DMS153 treated with DMSO at 0.1 percent for 48 hours (cell line): ENCODE data around the gene NTNG2.
A peak's percentile ranks its signal among the peaks of the same experiment; 100 is the strongest.
"Not testable (repeated sequence)": the region's sequence is repeated elsewhere in the genome, so short reads cannot be mapped to it uniquely, and the experiment has no call there.

Experiments
- DNase-seq: peaks from one replicate; lab custom pipeline; 2025; ENCODE audit not compliant: unreplicated experiment; lab: John Stamatoyannopoulos, UW

Gene NTNG2

DNA sequence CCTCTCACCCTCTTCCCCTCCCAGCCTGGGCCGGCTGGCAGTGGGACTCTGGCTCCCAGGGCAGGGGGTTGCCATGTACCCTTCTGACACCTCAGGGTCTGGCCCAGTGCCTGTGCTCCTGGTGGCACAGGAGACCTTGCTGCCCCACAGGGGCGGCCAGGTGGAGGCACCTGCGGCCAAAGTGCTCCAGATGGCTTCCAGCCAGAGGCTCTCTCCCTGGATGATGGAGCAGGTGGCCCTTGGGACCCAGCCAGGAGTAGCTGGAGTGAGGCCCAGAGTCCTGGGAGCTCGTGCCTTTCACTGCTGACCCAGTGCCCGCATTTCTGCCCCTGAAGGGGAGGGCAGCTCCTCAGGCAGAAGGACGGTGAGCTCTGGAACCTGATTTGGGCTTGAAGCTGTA lies 87.3 kb downstream of the NTNG2 start:
- no peak for DNase-seq

DNA sequence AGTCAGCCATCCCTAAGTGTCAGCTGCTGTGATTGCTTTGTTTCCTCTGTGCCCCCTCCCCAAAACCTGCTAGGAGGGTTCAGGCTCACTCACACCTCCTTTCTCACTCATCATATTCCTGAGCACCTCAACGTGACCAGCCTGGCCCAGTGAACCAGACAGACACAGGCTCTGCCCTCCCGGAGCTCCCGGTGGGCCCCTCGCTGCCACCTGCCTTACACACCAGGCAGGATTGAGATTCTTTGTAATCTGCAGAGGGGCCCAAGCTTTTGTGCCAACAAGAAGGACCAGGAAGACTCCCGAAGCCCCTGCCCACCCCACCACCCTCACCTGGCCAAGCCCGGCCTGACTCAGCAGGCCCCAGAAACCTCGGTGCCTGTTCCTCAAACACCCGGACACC lies 87.8 kb downstream of the NTNG2 start:
- DNase-seq, result no peak

GRCh38 chr9:132250324-132251262 lies 88.7 kb downstream of the NTNG2 start:
- no peak for DNase-seq

DNA sequence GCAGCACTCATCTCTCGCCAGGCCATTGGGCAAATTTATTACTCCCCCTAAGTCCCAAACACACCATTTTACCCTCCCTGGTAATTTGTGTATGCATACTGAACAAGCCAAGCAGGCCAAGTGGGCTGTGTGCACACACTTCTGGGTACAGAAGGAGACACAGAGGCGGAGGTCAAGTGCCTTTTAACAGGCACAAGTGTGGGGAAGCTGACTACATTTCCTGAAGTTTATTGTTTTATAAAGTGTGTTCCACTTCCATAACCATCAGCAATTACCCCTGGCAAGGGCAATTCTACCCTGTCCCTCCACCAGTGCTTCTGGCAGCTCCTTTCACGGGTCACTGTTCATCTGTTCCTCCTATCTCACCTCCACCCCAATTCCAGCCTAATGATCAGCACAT lies 99.0 kb downstream of the NTNG2 start:
- DNase-seq, result no peak

DNA sequence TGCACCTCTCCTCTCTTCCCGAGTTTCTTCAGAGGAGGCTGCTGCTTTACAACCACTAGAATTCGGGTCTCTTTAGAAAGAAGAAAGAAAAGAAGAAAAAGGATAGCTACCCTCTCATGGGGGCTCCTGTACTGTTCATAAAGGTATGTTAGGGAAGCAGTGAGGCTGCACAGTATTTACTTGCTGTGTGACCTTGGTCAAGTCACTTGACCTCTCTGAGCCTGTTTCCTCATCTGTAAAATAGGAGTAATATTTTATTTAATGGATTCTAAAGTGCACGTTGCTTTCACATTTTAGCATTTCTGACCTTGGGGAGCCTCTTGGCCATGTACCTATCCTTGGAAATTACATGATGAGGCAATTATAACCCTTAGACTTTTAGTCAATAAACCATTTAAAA lies 104.2 kb downstream of the NTNG2 start:
- DNase-seq, result no peak

DNA sequence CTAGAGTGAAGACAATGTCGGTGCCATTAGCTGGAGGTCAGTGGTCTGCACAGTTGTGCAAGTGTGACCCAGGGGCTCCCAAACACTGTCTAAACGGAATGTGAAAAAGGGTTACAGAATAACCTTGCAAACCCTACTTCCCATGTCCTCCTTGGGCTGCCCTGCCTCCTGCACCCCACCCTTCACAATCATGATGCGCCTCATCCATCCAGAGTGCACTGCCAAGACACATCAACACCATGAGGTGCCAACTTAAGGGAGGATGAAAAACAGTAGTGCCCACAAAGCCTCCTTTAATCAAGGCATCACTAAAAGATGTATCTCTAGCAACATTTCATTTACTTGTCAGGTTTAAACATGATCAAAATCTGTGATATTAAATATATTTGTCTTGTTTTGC lies 105.8 kb downstream of the NTNG2 start:
- no peak for DNase-seq

DNA sequence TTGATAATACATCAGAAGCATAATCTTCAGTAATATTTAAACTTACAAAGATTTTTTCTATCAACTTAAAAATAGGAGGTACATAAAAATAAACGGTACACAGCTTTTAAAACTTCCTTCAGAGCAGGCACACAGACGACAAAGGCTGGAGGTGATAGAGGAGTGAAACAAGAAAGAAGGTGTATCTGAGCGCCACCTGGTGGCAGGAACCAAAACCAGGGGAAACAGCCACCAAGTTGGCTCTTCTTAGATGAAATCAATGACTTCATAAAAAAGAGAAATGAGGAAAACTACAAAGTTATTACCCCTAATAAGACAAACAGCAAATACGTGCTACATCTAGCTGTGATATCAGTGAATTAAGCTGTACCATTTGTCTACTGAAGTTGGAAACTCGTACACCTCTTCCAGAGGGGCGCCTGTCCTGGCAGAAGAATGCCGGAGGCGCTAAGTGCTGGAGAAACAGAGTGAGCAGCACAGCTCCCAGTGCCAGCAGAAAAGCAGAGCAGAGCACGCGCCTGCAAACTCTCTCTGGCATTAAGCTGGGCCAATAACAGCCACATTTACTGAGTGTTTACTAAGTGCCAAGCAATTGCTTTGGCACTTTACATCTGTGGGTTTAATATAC lies 107.0 kb downstream of the NTNG2 start:
- peak; percentile 64 for DNase-seq

DNA sequence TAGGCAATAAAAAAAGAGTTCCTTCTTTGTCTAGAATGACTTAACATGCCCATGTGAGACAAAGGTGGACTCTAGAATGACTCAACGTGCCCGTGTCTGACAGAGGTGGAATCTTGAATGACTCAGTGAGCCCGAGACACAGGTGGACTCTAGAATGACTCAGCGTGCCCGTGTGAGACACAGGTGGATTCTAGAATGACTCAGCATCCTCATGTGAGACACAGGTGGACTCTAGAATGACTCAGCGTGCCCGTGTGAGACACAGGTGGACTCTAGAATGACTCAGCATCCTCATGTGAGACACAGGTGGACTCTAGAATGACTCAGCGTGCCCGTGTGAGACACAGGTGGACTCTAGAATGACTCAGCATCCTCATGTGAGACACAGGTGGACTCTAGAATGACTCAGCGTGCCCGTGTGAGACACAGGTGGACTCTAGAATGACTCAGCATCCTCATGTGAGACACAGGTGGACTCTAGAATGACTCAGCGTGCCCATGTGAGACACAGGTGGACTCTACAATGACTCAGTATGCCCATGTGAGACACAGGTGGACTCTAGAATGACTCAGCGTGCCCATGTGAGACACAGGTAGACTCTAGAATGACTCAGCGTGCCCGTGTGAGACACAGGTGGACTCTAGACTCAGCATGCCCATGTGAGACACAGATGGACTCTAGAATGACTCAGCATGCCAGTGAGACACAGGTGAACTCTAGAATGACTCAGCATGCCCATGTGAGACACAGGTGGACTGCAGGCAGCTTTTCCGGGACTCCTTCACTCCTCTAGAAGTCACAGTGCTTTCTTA lies 108.1 kb downstream of the NTNG2 start:
- not testable (repeated sequence) for DNase-seq

GRCh38 chr9:132274861-132275260 lies 113.0 kb downstream of the NTNG2 start:
- no peak for DNase-seq

DNA sequence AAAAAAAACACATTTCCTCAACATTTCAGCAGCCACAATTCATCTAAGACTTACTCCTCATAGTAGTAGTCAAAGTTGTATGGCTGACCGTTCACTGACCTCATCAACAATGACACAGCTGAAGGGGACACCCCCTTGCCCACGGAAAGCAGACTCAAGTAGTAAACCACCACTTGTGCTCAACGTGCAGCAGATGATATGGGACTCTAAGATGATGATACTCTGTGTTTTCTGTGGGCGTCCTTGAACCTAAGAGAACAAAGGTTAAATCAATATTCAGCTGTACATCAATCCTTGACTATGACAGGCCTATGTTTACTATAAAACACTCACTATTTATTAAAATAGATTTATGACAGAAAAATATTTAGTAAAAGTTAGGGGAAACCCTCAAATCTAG lies 121.3 kb downstream of the NTNG2 start:
- no peak for DNase-seq

- DNase-seq, result no peak
Measured at GRCh38 chr9:132283863-132284262, 122.0 kb downstream of the NTNG2 start.

- DNase-seq, result no peak
Measured at GRCh38 chr9:132287256-132287760, 125.5 kb downstream of the NTNG2 start.

DNA sequence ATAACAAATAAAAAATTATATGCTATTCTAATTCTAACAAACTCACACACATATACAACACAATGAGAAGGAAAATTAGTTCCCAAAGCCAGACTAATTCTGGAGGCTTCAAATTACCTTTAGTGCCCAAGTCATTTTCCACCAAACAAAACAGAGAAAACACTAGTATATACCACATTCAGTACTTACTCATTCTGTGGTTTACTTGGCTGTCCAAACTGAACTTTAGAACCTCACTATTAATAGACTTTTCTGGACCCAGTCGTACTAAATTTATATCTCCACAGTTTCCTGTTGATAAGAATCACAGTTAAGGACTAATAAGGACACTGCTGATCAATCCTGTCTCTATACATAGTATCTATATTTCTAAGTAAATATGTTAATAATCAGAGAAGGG lies 126.5 kb downstream of the NTNG2 start:
- DNase-seq, result no peak

GRCh38 chr9:132288966-132289365 lies 127.1 kb downstream of the NTNG2 start:
- no peak for DNase-seq

DNA sequence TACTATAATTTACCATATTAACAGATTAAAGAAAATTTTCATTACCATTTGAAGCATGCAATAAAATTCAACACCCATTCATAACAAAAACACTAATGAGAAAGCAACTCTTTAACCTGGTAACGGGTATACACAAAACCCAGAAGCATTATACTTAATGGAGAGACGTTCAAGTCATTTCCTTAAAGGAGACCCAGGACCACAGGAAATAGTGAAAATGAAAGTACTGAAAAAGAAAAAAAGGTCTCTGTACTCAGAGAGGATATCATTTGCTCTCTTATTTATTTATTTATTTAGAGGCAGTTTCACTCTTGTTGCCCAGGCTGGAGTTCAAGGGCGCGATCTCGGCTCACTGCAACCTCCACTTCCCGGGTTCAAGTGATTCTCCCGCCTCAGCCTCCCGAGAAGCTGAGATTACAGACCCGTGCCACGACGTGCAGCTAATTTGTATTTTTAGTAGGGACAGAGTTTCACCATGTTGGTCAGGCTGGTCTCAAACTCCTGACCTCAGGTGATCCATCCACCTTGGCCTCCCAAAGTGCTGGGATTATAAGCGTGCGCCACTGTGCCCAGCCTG lies 131.4 kb downstream of the NTNG2 start:
- DNase-seq, result no peak
